Natural killer cell (primary cell): ENCODE data around the gene NRCAM. TPM values are rescaled to one million over a fixed set of nuclear protein-coding genes. Genes with fewer than 3 reads are reported as not detected.

Experiments
- ATAC-seq, 3 donors: fragments of 150-1000 bp in 2 of 3; fragments of 200-7000 bp in 1 of 3; cut with Tn5 transposase; 1 replicate in 1 of 3; 2 replicates in 2 of 3; pipeline ENCODE4 v1.10.0; 2021; ENCODE audit warnings: mild to moderate bottlenecking in 2 of 3, moderate library complexity in 2 of 3
- DNase-seq, 2 donors: peaks; one replicate each; pipeline versions ENCODE4 v3.0.0 to v3.0.0-alpha.2; 2013 to 2021; ENCODE audit warnings: mixed read lengths in 1 of 2
- H3K27ac ChIP-seq: one replicate; pipeline ENCODE4 v1.5.1; 2013; ENCODE audit warnings: mild to moderate bottlenecking, low read length
- H3K27me3 ChIP-seq: one replicate; pipeline ENCODE4 v1.6.1; 2013; ENCODE audit warnings: low read length; ENCODE audit not compliant: control insufficient read depth, insufficient read depth
- H3K36me3 ChIP-seq: one replicate; pipeline ENCODE4 v1.6.1; 2013; ENCODE audit warnings: low read length; ENCODE audit not compliant: control insufficient read depth, insufficient read depth
- H3K4me1 ChIP-seq: one replicate; pipeline ENCODE4 v1.6.1; 2013; ENCODE audit warnings: low read length; ENCODE audit not compliant: control insufficient read depth, insufficient read depth
- H3K4me3 ChIP-seq: one replicate; pipeline ENCODE4 v1.5.1; 2013; ENCODE audit warnings: low read length
- H3K9me3 ChIP-seq: one replicate; pipeline ENCODE4 v1.6.1; 2013; ENCODE audit warnings: low read length; ENCODE audit not compliant: control insufficient read depth, insufficient read depth
- H3K27ac Mint-ChIP-seq, 2 donors: one replicate each; pipeline ENCODE4 v1.8.0; 2022; ENCODE audit warnings: mild to moderate bottlenecking in 2 of 2, mixed read lengths in 2 of 2, moderate library complexity in 1 of 2
- H3K27me3 Mint-ChIP-seq, 2 donors: one replicate each; pipeline ENCODE4 v1.8.0; 2022; ENCODE audit warnings: low read depth in 2 of 2, mixed read lengths in 2 of 2
- H3K36me3 Mint-ChIP-seq: one replicate; pipeline ENCODE4 v1.8.0; 2022; ENCODE audit warnings: mixed read lengths
- H3K4me1 Mint-ChIP-seq, 2 donors: one replicate each; pipeline ENCODE4 v1.8.0; 2022; ENCODE audit warnings: mixed read lengths in 2 of 2
- H3K4me3 Mint-ChIP-seq: one replicate; pipeline ENCODE4 v1.8.0; 2022; ENCODE audit warnings: mild to moderate bottlenecking, moderate library complexity, mixed read lengths
- H3K9me3 Mint-ChIP-seq, 2 donors: one replicate each; pipeline ENCODE4 v1.8.0; 2022; ENCODE audit warnings: mixed read lengths in 2 of 2
- WGBS: methylation state at CpG from one replicate; pipeline ENCODE4 v1.1.7; 2013; ENCODE audit warnings: missing lambda C conversion rate; ENCODE audit not compliant: insufficient coverage; 5-methylcytosine and 5-hydroxymethylcytosine counted together
- intact Hi-C: fragments of 100-400 bp; cut with micrococcal nuclease; formaldehyde crosslinking; loops from one replicate; pipeline ENCODE4 v1.14.2; 2022
- total RNA-seq, 4 donors: library from RNA; stranded (reverse); fragments of 120-200 nt in 1 of 4; gene quantifications; one replicate each; pipeline versions ENCODE4 v1.2.3 to v1.2.4, GENCODE V29; 2013 to 2022
- TF ChIP-seq, protein P1 (sequence below): fragments of 200-600 bp; IDR thresholded peaks from one replicate; pipeline ENCODE4 v1.8.0; 2022; ENCODE audit warnings: antibody characterized with exemption

Gene NRCAM
- total RNA-seq, 3 donors from 2014 or later (not counting 1 experiment from before 2014, with no cell fraction given) = 0.27 to 0.95 (median 0.52) TPM

DNA sequence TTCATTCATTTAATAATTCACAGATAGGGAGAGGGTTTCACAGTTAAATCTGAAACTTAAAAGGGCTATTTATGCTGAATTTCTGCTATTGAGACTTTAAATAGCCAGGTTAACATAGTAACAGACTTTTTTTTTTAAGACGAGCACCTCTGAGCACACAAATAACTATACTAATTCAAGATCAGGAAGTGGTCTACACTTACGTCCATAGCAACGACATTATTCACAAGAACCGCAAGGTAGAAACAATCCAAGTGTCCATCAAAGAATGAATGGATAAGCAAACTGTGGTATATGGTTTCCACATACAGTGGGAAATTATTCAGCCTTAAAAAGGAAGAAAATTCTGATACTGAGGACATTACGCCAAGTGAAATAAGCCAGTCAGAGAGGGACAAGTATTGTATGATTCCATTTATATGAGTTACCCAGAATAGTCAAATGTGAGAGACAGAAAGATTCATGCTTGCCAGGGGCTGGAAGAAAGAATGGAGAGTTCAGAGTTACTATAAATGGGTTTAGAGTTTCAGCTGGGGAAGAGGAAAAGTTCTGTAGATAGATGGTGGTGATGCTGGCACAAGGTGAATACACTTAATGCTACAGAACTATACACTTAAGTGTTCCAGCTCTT lies 185.7 kb downstream of the NRCAM start:
- H3K36me3 Mint-ChIP-seq = no peaks in the 10 kb centered on the region
- no peaks in the 10 kb centered on the region for H3K27me3 Mint-ChIP-seq
- WGBS = 43% methylated on average over 3 of the region's 5 CpGs
- H3K4me3 Mint-ChIP-seq = no peak overlapping the region
- no peak overlapping the region for H3K4me3 ChIP-seq
- no peaks in the 10 kb centered on the region for H3K36me3 ChIP-seq
- H3K9me3 Mint-ChIP-seq = peaks cover 0 to under 1% of the 10 kb centered on the region in 2 donors
- ATAC-seq (no peak), DNase-seq (no peak)
- no peak overlapping the region for H3K27ac Mint-ChIP-seq
- TF ChIP-seq, protein P1, sequence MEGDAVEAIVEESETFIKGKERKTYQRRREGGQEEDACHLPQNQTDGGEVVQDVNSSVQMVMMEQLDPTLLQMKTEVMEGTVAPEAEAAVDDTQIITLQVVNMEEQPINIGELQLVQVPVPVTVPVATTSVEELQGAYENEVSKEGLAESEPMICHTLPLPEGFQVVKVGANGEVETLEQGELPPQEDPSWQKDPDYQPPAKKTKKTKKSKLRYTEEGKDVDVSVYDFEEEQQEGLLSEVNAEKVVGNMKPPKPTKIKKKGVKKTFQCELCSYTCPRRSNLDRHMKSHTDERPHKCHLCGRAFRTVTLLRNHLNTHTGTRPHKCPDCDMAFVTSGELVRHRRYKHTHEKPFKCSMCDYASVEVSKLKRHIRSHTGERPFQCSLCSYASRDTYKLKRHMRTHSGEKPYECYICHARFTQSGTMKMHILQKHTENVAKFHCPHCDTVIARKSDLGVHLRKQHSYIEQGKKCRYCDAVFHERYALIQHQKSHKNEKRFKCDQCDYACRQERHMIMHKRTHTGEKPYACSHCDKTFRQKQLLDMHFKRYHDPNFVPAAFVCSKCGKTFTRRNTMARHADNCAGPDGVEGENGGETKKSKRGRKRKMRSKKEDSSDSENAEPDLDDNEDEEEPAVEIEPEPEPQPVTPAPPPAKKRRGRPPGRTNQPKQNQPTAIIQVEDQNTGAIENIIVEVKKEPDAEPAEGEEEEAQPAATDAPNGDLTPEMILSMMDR = no peak
- H3K9me3 ChIP-seq = no peaks in the 10 kb centered on the region
- no peaks in the 10 kb centered on the region for H3K4me1 ChIP-seq
- no peaks in the 10 kb centered on the region for H3K4me1 Mint-ChIP-seq
- intact Hi-C loops = no loop called here
- H3K27ac ChIP-seq = no peak overlapping the region
- H3K27me3 ChIP-seq = no peaks in the 10 kb centered on the region

DNA sequence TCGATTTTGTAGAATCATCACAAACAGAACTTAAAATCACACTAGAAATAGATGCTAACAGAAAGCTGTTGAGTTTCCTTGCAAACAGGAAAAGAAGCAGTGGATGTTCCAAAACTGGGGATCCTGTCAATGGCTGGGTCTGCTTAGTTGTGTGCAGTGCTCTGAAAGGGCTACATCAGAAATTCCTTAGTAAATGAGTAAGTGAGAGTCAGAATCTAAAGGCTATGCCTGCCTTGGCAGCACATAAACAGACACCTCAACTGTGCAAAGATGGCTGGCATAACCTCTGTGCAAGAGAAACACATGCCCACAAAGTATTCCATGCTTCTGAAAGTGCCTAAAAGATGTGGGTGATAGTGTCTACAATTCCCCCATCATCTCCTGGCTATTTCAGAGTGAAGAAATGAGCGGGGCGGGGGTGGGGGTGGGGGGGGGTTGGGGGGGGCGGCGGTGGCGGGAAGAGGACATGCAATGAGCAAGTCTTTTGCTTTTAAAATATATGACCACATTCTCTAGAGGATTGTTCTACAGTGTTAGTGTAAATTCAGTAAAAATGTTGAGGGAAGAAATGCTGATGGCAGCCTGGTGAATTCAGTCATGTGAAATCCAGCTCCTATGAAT lies 187.9 kb downstream of the NRCAM start:
- intact Hi-C loops = no loop called here
- no peak overlapping the region for H3K27ac ChIP-seq
- Mint-ChIP-seq H3K9me3 (no peaks in the 10 kb centered on the region), H3K4me3 (no peak overlapping the region), H3K27me3 (no peaks in the 10 kb centered on the region), H3K36me3 (no peaks in the 10 kb centered on the region), H3K4me1 (no peaks in the 10 kb centered on the region), H3K27ac (no peak overlapping the region)
- WGBS = no CpG with 5 or more reads among the region's 6 CpGs
- no peaks in the 10 kb centered on the region for H3K27me3 ChIP-seq
- no peak for ATAC-seq
- TF ChIP-seq, protein P1 = no peak
- no peaks in the 10 kb centered on the region for H3K4me1 ChIP-seq
- DNase-seq = no peak
- H3K9me3 ChIP-seq = no peaks in the 10 kb centered on the region
- H3K36me3 ChIP-seq = no peaks in the 10 kb centered on the region
- H3K4me3 ChIP-seq = no peak overlapping the region

DNA sequence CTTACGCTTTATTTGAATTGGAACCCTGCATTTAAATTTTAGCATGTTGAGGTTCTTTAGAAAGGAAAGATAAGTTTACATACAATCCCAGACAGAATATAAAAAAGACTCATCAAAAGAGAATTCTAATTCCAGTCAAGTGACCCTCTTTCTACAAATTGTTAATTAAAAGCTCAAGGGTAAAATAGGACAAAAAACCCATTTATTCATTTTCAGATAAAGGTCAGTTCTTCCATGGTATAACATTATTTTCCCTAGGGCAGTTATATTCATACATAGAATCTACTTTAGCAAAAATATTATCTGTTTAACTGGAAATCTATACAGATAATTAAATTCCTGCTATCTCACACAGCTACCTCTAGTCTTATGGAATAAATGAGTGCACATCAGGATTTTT lies 188.6 kb downstream of the NRCAM start:
- H3K4me1 ChIP-seq = no peaks in the 10 kb centered on the region
- no CpG with 5 or more reads among the region's 1 CpG for WGBS
- H3K9me3 ChIP-seq = no peaks in the 10 kb centered on the region
- Mint-ChIP-seq H3K27ac (no peak overlapping the region), H3K36me3 (no peaks in the 10 kb centered on the region), H3K4me1 (no peaks in the 10 kb centered on the region), H3K27me3 (no peaks in the 10 kb centered on the region), H3K9me3 (no peaks in the 10 kb centered on the region), H3K4me3 (no peak overlapping the region)
- H3K4me3 ChIP-seq = no peak overlapping the region
- ATAC-seq (no peak), DNase-seq (no peak)
- TF ChIP-seq, protein P1 = no peak
- H3K27ac ChIP-seq = no peak overlapping the region
- intact Hi-C loops = no loop called here
- no peaks in the 10 kb centered on the region for H3K36me3 ChIP-seq
- no peaks in the 10 kb centered on the region for H3K27me3 ChIP-seq

DNA sequence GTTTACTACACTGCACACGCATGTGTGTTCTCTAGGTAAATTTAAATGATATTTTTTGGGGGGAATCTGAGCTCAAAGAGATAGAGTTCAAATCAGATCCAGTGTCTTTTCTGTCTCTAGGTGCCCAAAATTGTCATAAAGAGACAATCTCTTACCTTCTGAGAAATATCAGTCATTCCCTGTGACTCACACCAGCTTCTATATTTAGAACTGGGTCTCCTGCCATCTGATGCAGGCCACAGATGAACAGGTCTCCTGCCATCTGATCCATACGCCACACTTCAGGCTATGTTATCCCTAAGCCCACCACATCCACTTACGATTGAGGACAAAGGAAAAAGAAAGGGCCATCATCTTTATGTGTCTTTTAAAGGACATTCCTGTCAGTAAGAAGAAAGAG lies 189.7 kb downstream of the NRCAM start:
- Histone ChIP-seq H3K4me3 (no peak overlapping the region), H3K9me3 (no peaks in the 10 kb centered on the region), H3K27me3 (no peaks in the 10 kb centered on the region), H3K27ac (no peak overlapping the region), H3K36me3 (no peaks in the 10 kb centered on the region), H3K4me1 (no peaks in the 10 kb centered on the region)
- DNase-seq (no peak), ATAC-seq (no peak)
- TF ChIP-seq, protein P1 = no peak
- H3K27ac Mint-ChIP-seq = no peak overlapping the region
- no peaks in the 10 kb centered on the region for H3K4me1 Mint-ChIP-seq
- 94% methylated on average over 2 of the region's 3 CpGs for whole genome bisulfite sequencing
- intact Hi-C loops = no loop called here
- H3K9me3 Mint-ChIP-seq = no peaks in the 10 kb centered on the region
- no peak overlapping the region for H3K4me3 Mint-ChIP-seq
- no peaks in the 10 kb centered on the region for H3K27me3 Mint-ChIP-seq
- no peaks in the 10 kb centered on the region for H3K36me3 Mint-ChIP-seq
